HG03175 (cell line): ENCODE measurements around the gene PHAF1.

Source experiments
- ATAC-seq: cut with Tn5 transposase; IDR thresholded peaks from one replicate; pipeline ENCODE4 v1.9.1; 2021; ENCODE audit warnings: mild to moderate bottlenecking, moderate library complexity; ENCODE audit not compliant: unreplicated experiment

Gene PHAF1

DNA sequence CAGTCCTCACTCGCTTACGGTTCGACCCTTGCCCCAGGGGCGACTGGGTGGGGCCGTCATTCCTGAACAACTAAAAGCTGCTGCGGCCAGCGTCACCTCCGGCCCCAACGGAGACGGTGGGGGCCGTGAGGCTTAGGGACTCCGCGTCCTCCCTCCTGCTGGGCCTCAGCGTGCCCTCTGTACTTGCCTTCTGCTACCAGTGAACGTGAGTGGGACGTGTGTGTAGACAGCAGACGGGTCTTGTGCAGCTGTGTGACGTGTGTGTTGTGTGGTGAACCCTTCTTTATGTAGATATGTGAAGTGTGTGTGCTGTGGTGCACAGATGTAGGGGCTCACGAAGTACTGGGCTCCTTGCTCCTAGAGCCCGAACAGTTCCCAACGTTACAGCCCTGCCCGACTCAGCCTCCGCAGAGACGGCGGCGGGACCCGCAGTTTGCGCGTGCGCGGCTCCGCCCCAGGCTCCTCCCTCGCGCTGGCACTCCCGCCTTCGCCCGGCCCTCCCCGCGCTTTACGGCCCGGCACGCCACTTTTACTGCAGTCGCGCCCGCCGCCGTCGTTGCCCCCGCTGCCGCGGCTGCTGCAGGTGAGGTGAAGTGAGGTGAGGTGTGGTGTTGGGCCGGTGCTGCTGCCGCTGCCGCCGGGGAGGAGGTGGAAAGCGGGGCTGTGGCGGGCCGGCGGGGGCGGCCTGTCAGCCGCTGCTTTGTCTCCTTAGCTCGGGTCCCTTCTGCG is at the start of gene PHAF1:
TSS of gene PHAF1 (plus strand) at position 535 of the 729 bp plus-strand sequence. CDS start 235 bp downstream, outside the sequence.
- ATAC-seq: peak; percentile 77

DNA sequence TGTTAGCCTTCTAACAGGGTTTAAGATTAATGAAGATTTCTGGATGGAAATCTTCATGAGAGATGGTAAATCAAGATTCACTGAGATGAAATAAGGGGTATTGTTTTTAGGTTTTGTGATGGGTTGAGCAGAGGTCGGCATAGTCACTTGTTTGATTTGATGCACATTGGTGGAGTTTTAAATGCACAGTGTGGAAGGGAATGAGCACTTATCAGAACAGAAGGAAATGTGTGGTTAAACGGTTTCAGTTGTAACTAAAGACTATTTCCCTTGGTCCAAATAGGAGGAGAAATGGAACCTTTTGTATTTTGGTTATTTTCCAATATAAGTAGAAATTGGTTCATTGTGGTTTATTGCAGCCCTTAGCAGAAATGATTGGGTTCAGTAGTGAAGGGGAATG is 46.7 kb upstream of the PHAF1 start:
- ATAC-seq: no peak

DNA sequence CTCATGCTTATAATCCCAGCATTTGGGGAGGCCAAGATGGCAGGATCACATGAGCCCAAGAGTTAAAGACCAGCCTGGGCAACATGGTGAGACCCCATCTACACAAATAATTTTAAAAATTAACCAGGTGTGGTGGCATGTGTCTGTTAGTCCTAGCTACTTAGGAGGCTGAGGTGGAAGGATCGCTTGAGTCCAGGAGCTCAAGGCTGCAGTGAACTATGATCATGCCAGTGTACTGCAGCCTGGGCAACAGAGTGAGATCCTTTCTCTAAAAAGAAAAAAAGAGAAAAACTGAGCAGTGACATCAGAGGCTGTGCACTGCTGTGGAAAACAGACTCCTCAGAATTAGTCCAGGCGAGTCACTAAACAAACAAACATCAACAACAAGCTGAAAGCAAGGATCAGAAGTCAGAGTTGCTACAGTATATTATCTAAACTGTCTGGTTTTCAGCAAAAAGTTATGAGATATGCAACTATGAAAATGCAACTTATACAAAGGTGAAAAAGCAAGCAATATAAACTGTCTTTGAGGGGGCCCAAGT is 41.5 kb upstream of the PHAF1 start:
- ATAC-seq: no peak

DNA sequence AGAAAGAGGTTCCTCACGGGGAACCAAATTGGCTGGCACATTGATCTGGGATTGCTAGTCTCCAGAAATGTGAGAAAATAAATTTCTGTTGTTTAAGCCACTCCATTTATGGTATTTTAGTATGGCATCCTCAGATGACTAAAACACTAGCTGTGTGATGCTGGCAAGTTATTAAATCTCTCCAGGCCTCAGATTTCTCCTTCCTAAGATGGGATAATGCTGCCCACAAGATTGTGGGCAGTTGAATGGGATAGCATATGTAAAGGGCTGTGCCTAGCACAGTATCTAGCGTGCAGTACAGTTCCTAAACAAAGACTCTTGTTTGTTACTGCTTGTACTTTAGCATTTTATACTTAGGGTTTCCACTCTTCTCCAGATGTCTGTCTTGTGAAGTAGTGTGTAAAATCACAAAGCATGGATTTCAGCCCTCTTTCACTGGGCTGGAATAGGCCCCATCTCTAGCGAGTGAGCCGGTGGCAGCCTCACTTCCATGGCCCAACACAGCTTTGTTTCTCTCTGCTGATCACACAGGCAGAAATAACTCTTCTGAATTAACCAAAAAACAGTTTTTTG is 38.2 kb upstream of the PHAF1 start:
- no peak for ATAC-seq

DNA sequence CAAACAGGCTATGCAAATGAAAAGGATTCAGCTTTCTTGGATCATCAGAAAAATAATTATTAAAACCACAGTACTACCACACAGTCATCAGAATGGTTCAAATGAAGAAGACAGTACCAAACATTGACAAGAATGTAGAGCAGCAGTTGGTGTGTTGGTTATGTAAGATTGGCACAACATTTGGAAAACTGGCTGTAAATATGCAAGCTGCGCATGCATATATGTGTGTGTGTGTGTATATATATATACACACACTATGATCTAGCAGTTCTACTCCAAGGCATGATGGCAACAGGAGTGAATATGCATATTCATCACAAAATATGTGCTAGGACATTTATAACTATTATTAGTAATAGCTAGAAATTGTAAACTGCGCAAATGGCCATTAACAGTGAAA is 34.4 kb upstream of the PHAF1 start:
- ATAC-seq: no peak

DNA sequence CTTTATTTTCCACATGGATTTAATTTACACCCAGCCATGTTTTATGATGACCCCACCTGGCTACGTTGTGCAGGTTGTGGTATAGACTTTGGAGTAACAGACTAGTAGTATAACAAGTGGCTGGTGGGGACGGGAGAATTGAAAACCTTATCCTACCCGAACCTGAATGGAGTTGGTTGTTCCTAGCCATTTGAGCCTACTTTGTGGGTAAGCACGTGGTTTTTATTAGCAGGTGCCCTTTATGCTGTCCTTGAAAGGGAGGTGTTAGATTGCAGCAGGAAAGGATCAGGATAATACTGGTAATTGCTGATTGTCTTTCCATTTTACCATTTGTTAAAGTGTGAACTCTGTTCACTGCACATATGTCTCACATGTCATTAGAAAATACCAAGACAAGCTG is 31.9 kb upstream of the PHAF1 start:
- no peak for ATAC-seq

DNA sequence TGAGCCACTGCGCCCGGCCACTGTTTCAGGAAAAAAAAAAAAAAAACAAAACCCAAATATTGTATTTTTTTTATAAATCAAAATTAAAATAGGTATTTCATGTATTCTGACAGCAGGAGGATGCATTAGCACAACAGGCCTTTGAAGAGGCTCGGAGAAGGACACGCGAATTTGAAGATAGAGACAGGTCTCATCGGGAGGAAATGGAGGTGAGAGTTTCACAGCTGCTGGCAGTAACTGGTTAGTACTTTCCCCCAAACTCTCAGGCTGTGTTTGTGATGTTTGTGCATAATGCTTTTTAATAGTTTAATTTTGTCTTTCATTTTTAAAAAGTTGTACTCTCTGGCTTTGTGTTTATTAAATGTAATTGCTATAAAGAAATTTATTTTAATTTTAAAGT is 27.6 kb upstream of the PHAF1 start:
- ATAC-seq: no peak

DNA sequence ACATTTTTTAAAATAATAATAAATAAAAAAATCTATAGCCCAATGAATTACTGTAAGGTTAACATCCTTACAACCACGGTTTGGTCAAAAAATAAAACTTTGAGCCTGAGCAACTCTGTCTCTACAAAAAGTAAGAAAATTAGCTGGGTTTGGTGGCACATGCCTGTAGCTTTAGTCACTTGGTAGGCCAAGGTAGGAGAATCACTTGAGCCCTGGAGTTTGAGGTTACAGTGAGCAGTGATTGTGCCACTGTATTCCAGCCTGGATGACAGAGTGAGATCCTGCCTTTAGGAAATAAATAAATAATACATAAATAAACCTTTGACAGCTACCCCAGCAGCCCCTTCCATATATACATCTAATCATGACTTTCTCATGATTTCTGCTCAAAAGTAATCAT is 26.9 kb upstream of the PHAF1 start:
- no peak for ATAC-seq

DNA sequence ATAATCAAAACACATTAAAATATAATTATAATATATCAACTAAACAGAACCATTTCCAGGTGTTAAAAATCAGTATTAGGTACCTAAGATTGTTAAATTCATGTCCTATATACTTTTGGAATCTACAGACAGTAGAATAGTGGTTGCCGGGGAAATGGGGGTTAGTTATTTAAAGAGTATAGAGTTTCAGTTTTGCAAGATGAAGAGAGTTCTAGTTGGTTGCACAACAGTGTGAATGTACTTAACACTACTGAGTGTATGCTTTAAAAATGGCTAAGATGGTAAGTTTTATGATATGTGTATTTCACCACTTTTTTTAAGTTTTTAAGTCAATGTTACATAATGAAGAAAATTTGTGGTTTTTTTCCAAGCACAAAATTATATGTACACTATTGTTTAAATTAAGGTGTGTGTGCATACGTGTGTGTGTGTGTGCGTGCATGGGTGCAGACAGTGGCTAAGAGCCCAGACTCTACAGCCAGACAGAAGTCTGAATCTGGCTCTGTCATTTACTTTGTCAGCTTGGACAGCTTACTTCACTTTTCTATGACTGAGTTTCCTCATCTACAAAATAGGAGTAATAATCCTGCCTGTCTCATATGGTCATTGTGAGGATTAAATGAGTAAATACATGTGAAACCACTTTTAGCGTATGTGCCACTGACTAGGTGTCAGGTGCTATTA is 25.3 kb upstream of the PHAF1 start:
- peak; percentile 77 for ATAC-seq

DNA sequence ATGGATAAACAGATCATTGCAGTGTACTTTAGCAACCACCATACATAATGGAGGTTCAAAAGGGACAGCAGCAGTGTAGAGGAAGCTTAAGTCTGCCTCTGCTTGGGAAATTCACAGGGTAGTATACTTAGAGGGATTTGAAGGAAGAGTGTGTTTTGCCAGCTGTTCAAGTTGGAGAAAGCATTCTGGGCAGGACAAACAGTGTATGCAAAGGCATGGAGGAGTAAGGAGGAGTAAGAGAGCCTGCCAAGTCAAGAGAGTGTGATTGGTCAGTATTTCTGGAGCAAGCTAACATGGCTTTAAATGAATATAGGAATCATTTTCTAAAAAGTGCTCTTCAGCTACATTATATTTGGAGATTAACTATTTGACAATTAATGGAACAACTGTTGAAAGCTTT is 22.9 kb upstream of the PHAF1 start:
- no peak for ATAC-seq

DNA sequence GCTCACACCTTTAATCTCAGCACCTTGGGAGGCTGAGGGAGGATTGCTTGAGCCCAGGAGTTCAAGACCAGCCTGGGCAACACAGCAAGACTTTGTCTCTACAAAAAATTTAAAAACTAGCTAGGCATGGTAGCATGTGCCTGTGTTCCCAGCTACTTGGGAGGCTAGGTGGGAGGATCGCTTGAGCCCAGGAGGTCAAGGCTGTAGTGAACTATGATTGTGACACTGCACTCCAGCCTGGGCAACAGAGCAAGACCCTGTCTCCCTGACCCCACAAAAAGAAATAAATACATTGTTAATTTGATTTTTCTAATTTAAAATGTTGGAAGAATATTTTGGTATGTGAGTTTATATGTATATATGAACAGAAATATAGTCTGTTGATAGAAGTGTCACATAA is 22.4 kb upstream of the PHAF1 start:
- ATAC-seq: no peak

DNA sequence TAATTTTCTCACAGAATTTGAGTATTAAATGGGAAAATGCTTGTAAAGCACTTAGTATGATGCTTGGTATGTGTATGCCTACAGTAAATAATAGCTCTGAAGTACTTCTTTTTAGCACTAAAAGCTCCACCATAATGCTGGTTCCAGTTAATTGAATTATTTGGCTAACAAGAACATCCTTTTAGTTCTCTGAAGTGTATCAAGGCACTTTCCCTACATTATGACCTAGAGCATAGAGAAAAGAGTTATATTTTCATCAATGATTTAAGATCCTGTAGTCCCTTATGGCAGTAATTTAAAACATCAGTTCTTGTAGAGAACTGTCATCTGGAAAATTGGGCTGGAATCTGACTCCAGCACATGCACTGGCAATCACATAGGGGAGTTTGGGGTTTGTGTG is 21.9 kb upstream of the PHAF1 start:
- no peak for ATAC-seq

DNA sequence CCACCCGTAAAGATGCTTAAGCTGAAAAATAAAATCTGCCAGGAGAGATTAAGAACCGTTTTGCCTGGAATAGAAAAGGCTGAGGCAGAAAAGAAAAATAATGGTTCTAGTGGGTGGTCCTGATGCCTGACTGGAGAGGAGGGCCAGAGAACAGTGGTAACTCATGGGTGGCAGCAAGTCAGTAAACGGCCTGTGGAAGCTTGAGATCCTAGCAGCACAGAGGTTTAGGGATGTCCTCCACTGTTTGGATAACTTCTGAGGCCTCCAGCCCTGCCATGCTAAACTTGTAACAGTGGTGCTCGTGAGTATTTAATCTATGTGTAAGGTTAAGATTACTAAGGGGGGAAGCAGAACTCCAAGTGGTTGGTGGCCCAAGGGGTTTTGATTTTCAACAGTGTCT is 21.2 kb upstream of the PHAF1 start:
- ATAC-seq: no peak

DNA sequence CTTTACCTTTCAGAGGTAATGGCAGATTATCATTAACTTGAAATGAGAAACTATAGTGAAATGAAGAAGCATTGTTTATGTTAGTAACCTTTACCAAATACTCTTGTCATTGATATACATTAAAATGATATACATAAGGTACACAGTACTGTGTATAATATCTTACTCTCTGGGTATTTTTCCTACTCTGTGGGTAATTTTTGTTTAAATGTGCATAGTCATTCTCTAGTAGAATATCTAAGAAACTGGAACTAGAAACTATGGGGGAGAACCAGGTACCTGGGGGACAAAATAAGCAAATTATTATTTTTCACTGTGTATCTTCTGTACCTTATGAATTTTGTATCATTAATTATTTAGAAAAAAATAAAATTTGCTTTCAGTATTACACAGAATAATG is 20.6 kb upstream of the PHAF1 start:
- no peak for ATAC-seq

DNA sequence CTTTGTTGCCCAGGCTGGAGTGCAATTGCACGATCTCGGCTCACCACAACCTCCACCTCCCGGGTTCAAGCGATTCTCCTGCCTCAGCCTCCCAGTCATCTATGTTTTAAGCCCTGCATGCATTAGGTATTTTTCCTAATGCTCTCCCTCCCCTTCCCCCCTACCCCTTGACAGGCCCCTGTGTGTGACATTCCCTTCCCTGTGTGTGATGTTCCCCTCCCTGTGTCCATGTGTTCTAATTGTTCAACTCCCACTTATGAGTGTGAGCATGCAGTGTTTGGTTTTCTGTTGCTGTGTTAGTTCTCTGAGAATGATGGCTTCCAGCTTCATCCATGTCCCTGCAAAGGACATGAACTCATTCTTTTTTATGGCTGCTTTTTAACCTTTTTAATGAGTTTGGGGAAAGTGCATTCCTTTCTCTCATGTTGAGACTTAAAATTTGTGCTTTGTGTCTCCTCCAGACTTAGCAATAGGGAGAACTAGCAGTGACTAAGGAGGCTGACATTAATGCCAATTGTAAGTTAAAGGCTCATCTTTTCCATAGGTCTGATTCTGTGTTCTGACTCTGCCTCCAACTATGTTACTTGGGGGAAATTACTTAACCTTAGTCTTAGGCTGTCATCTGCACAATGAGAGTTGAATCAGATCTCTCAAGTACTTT is 17.7 kb upstream of the PHAF1 start:
- no peak for ATAC-seq

DNA sequence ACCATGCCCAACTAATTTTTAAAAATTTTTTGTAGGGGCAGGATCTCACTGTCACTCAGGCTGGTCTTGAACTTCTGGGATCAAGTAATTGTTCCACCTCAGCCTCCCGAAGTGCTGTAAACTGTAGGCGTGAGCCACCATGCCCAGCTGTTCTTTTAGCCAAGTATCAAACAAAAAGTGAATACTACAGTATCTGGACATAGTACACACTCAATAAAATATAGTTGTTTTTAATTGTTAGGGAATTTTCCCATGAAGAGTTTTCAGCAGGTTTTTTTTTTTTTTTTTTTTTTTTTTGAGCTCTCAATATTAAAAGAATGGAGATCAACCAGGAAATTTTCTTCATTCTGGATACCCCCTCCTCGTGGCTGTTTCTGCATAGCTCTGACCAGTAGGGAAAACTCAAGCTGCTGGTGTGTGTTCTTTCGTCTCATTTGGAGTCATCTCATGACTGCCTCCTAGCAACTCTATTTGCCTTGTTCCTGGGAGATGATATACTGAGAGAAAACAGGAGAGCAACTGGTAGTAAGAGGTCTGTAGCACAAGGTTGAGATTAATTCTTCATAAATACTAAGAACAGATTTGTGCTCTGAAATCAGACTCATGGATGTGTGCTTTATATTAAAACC is 16.5 kb upstream of the PHAF1 start:
- no peak for ATAC-seq

DNA sequence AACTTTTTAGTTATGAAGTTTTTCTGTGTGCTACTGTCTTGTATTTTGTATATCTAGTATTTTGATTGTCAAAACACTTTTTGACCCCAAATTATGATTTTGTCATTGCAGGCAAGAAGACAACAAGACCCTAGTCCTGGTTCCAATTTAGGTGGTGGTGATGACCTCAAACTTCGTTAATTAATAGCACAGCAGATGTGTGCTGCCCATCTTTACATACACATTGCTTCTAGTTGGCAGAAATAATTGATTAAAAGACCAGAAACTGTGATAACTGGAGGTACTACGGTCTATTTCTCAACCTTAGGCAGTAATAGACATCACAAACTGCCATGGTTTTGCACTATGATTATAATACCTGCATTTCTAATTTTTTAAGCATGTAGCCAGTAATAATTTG is 11.1 kb upstream of the PHAF1 start:
- ATAC-seq: no peak

DNA sequence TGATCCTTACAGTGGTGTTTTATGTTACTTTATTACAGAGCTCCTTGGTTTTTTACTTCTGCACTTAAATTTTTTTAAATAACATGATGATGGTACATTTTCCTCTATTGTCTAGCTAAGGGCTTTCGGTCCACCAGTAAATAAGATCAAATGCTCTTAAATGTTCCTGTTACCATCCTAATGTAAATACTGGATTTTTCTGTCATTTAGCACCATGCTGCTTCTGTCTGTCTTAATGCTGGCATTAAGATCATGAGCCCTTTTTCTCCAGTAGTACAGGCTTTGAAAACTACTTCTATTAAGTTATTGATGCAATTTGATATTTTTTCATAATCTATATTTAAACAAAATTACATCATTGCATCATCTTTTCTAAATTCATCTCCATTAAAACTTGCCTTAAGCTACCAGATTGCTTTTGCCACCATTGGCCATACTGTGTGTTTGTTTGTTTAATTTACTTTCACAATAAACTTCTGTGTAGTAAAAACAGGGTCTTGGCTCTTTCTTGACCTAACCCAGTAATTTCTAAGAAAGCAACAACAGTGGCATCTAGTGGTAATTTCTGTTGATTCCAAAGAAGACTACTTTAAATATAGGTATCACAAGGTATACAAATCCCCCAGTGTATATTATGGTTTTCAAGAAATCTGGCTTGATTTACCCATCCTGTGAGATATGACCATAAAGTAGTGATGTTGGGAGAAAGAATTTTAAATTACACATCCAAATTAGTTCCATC is 9.0 kb upstream of the PHAF1 start:
- ATAC-seq: no peak

DNA sequence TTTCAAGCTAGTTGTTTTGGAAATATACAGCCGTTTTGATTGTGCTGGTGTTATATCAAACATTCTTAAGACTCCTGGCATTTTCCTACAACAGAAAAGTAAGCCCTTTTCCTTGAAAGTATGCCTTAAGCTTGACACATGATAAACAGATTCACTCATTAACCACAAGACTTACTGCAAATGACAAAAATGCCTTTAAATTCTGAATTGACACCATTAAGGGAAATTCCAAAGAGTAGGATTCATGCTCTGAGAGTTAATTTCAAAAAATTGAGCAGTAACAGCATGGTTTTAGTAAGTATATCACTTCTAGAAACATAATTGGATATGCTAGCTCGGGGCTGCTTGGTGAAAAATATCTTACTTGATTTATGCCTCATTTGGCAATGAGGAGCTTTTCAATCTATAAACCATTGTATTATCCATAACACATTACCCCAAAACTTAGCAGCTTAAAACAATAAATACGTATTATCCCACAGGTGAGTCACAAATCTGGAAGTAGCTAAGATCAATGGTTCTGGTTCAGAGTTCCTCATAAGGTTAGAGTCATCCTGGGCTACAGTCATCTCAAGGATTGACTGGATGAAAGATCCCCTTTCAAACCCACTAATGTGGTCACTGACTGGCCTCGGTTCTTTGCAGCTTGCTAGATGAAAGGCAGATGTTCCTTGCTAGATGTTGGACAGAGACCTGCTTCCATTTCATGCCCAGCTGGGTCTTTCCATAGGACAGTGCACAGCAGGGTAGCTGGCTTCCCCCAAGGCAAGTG is 8.2 kb upstream of the PHAF1 start:
- ATAC-seq: no peak

DNA sequence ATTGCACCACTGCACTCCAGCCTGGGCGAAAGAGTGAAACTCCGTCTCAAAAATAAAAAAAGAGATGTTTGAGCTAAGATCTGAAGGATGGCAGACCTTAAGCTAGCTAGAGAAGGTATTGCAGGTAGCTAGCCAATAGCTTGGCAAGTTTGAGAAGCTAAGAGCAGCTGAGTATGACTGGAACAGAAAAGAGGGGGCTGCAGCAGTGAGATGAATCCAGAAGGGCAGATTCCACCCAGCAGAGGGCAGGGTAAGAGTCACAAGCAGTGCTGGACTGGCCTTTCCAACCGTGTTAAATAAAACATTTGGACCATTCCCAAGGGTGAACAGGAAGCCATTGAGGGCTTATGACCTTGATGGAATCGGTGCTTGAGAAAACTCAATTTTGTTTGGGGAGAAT is 5.7 kb upstream of the PHAF1 start:
- no peak for ATAC-seq
